Non-pigmented ciliary epithelial cell (primary cell): ENCODE measurements around the gene NCLN.
"Not testable (repeated sequence)": the region's sequence is repeated elsewhere in the genome, so short reads cannot be mapped to it uniquely, and the experiment has no call there.

Experiments
- DNase-seq: peaks from one replicate; pipeline ENCODE4 v3.0.0-alpha.2; 2010; ENCODE audit warnings: low read depth

The NCLN gene

DNA sequence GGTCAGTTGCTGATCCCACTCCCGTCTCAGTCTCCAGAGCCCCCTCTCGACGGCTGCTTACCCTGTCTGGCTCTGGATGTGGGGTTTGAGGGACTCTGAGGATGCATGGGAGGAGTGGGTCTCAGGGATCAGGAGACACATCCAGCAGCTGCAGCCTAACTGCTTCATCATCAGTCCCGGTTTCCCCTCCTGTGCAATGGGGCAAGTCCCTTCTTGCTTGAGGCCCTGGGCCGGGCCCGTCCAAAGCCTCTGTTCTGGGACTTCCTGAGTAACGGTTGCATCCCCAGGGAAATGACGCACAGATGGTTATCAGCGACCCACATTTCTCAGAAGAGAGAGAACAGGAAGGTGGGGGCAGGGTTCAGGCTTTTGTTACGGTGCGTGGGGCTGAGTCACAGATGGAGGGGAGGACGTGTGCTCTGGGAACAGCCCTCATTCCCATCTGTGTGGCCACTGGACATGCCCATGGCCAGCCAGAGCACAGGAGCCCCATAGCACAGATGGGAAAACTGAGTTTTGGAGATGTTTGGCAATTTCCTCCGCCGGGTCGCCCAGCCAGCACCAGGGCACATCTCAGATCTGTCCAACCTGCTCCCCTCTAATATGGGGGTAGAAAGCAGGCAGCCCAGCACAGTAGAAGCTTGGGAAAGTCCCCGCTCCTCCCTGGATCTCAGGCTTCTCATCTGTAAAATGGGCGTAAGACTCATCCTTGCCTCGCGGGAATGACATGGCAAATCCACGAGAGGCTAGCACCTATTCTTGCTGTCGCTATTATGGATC is 30.6 kb upstream of the NCLN start:
- DNase-seq = peak; percentile 98

DNA sequence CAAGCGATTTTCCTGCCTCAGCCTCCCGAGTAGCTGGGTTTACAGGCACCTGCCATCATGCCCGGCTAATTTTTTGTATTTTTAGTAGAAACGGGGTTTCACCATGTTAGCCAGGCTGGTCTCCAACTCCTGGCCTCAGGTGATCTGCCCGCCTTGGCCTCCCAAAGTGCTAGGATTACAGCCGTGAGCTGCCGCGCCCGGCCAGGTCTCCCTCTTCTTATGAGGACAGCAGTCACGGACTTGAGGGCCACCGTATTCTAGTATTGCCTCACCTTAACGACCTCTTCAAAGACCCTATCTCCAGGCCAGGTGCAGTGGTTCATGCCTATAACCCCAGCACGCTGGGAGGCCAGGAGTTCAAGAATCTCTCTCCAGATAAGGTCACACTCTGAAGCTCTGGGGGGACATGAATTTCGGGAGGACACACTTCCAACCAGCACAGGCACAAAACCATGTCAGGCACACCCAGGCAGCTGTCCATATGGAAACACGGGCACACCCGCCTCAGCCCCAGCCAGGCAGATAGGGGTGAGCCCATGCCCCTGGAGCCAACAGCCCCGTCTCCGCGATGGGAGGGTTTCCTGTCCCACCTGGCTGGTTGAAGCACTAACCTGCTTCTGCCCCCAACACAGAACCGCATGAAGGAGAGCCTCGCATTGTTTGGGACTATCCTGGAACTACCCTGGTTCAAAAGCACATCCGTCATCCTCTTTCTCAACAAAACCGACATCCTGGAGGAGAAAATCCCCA is 28.5 kb upstream of the NCLN start:
- DNase-seq = no peak

- DNase-seq = no peak
Observed at GRCh38 chr19:3159565-3159964, 26.2 kb upstream of the NCLN start.

GRCh38 chr19:3160219-3160618 is 25.5 kb upstream of the NCLN start:
- no peak for DNase-seq

- DNase-seq = no peak
Observed at GRCh38 chr19:3161453-3161852, 24.3 kb upstream of the NCLN start.

DNA sequence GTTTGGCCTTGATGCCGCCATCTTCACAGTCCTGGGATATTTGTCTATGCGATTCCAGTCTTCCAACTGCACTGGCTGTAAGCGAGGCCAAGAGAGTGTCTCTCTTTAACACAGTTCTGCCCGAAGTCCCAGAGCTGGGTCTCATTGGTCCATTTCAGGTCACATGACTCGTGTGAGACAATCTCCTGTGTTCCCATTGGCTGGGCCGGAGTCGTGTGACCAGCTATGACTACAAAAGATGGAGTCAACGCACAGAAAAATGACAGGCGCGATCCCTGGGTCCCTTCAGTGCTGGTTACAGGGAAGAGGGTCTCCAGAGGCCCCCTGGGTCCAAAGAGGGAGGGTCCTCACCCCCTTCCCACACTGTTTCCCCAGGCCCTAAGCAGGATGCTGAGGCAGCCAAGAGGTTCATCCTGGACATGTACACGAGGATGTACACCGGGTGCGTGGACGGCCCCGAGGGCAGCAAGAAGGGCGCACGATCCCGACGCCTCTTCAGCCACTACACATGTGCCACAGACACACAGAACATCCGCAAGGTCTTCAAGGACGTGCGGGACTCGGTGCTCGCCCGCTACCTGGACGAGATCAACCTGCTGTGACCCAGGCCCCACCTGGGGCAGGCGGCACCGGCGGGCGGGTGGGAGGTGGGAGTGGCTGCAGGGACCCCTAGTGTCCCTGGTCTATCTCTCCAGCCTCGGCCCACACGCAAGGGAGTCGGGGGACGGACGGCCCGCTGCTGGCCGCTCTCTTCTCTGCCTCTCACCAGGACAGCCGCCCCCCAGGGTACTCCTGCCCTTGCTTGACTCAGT is 23.1 kb upstream of the NCLN start:
- no peak for DNase-seq

- DNase-seq = no peak
Observed at GRCh38 chr19:3163230-3163886, 22.4 kb upstream of the NCLN start.

GRCh38 chr19:3163943-3164342 is 21.8 kb upstream of the NCLN start:
- DNase-seq = no peak

- DNase-seq = no peak
Observed at GRCh38 chr19:3167533-3168272, 18.0 kb upstream of the NCLN start.

DNA sequence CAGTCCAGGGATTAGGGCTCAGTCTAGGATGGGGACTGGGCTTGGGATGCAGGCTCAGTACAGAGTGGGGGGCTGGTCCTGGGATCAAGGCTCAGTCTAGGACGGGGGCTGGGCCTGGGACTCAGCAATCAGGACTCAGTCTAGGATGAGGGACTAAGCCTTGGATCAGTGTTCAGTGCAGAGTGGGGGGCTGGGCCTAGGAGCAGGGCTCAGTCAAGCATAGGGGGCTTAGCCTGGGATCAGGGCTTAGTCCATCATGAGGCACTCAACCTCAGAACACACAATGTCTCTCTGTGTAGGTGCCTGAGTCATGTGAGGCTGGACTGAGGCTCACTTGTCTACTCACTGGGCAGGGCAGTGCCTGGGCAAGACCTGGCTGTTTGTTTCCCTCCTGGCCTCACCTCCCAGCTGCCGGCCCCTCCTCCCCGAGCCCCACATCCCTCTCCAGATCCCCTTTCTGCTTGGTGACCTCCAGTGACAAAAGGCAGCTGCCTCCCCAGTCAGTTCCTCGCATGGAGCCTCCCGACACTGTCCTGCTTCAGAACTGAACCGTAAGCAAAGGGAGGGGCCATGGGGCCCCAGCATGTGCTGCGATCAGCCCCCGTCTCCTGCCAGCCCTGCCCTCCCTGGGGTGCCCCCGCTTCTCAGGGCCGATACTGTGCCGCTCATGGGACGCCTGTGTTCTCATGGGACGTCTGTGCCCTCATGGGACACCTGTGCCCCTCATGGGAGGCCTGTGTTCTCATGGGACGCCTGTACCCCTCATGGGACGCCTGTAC is 13.6 kb upstream of the NCLN start:
- DNase-seq = no peak

- DNase-seq = not testable (repeated sequence)
Observed at GRCh38 chr19:3172673-3173000, 13.1 kb upstream of the NCLN start.

DNA sequence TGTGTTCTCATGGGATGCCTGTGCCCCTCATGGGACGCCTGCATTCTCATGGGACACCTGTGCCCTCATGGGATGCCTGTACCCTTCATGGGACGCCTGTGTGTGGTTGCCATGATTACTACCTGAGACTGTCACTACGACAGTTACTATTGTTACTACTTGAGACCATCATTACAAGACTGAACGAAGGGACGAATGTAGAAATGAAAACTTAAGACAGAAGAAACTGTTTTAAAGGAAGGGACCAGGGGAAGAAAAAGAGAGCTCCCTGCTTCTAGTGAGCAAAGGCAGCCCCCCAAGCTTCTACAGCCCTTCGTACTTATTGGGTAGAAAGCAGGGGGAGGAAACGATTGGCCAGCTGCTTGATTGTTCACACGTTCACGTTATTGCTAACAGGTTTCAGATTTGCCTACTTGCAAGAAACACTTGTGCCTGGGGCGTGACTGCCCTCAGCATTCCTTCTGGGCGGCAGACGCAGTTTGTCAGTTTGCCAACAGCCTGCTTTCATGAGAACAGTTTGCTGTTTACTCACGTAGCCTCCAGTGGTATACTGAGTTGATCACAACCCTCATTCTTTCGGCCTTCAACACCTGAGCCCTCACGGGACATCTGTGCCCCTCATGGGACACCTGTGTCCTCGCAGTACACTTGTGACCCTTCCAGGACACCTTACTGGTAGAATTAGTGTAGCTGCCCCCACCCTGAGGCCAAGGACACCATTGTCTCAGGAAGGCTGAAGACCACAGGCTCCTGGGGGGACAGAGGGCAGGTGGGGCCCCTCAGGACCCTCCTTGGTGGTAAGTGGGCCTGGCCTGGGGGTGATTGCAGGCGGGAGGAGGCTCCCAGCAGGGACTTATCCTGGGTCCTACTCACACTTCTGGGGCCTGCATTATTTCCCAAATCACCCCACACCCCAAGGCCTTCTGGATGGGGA is 9.7 kb upstream of the NCLN start:
- no peak for DNase-seq

DNA sequence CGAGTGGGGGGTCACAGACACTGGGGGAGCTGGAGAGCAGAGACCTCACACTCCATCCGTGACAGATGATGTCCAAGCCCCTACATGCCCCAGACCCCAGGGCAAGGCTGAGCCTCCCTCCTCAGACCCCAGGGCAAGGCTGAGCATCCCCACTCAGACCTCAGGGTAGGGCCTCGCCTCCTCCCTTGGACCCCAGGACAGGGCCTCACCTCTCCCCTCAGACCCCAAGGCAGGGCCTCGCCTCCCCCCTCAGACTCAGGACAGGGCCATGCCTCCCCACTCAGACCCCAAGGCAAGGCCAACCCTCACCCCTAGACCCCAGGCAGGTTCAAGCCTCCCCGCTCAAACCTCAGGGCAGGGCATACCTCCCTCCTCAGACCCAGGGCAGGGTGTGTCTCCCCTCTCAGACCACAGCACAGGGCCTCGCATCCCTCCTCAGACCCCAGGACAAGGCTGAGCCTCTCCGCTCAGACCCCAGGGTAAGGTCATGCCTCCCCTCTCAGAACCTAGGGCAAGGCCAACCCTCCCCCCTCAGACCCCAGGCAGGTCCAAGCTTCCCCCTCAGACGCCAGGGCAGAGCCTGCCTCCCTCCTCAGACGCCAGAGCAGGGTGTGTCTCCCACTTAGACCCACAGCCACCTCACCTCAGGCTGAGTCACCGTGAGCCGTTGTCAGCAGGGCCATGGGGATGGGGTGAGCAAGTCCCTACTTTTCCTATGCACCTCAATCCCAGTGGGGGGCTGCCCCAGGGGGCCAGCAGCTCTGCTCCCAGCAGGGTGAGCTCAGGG is 8.8 kb upstream of the NCLN start:
- DNase-seq = no peak

GRCh38 chr19:3178377-3178972 is 7.3 kb upstream of the NCLN start, which contains the start of gene S1PR4:
Gene S1PR4 (plus strand): TSS chr19:3178769. CDS start chr19:3178793, 24 bp downstream.
- no peak for DNase-seq

GRCh38 chr19:3178973-3179738 is 6.6 kb upstream of the NCLN start:
- no peak for DNase-seq

DNA sequence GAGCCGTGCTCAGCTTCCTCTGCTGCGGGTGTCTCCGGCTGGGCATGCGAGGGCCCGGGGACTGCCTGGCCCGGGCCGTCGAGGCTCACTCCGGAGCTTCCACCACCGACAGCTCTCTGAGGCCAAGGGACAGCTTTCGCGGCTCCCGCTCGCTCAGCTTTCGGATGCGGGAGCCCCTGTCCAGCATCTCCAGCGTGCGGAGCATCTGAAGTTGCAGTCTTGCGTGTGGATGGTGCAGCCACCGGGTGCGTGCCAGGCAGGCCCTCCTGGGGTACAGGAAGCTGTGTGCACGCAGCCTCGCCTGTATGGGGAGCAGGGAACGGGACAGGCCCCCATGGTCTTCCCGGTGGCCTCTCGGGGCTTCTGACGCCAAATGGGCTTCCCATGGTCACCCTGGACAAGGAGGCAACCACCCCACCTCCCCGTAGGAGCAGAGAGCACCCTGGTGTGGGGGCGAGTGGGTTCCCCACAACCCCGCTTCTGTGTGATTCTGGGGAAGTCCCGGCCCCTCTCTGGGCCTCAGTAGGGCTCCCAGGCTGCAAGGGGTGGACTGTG is 5.9 kb upstream of the NCLN start:
- no peak for DNase-seq
